Measurements from ENCODE around the gene MGMT.

MGMT gene

DNA sequence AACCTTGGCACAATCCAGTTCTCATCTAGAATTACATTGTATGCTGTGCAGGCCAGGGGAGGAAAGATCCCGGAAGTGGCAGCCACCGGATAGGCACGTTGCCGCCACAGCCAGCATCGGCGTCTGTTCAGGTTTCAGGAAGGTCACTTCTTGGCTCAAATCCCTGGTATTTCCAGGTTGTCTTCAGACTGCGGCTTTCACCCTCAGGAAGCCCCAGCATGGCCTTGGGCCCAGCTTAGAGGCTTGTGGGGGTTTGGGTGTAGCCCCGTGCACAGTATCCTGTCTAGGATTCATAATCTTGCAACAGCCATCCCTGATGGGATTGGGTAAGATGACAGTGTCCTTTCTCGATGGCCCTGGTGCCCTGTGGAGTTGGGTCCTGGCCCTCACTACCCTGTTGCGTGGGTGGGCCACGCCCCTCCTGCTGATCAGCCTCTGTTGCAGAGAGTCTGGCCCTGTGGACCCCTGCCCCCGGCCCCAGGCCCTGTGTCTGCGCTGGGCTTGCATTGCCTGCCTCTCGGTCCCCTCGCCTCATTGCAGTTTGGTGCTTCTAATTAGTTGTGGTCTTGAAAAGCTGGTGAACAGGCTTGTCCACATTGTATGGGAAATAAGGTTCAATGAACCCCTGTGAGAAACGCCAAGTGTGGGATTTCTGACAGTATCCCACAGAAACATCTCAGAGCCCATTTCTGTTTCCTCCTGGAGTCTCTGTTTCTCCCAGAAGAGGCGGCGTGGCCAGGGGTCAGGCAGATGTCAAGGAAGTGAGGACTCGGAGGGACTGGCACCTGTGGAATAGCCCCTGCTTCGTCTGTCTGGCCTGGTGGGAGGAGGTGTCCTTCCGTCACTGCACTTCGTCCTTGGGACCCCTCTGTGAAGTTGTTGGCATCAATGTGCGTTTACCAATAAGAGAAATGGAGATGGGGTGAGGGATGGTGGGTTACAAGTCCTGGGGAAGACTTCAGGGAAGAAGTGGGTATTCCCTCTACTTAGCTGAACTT lies 77.5 kb downstream of the MGMT start:
- no peak for DNase-seq (ENCODE audit: low read depth)

DNA sequence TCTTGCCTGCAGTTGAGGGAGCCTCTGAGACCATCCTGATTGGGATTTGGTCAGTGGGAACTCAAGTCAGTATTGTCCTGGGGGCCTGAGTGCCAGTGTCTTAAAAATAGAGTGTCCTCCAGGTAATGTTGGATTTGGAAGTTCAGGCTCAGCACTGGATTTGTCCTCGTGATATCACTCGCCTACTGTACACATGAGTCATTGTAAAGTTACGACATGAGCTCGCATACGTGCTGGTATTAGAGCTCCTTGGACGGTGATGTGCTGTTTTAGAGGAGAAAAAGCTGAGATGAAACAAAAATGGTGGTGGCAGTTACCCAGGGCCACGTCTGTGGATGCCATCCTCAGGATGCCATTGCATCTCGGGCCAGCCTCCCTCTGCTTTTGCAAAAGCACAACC lies 78.2 kb downstream of the MGMT start:
- no peak for DNase-seq (ENCODE audit: low read depth)

- DNase-seq (ENCODE audit: low read depth): no peak
Observed at GRCh38 chr10:129546106-129546505, 79.1 kb downstream of the MGMT start.

DNA sequence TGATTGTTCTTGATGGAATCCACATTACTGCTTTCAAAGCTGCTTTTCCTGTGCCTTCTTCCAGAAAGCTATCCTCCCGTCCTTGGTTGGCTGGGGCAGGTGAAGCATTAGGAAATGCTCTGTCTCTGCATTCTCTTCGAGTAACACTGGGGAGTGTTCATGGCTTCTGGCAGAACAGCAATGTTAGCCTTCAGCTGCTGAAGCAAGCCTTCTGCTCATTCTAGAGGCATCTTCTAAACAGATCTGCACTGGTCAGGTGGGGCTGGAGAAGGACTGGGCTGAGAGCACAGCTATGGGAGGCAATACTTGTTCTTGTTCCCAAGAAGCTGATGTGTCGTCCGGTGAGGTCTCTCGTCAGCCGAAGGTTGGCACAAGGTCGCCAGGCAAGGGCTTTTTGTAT lies 80.6 kb downstream of the MGMT start:
- no peak for DNase-seq (ENCODE audit: low read depth)

DNA sequence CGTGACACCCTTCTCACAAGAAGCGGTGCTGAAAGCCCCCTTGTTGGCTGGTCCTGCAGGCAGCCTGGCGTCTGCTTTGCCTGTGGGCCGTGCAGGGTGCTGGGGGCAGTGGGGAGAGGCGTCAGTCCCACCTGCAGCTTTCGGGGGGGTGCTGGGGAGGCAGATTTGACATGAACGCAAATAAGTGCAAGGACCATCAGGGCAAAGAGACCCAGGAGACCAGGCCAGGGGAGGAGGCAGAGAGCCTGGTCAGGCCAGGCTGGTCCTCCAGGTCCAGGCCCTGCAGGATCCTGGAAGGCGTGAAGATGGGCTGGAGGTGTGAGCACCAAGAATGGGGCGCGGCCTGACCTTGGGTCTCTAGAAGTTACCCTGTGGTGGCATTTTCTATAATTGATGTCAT lies 81.6 kb downstream of the MGMT start:
- no peak for DNase-seq (ENCODE audit: low read depth)

- no peak for DNase-seq (ENCODE audit: low read depth)
Observed at GRCh38 chr10:129550076-129550475, 83.0 kb downstream of the MGMT start.

DNA sequence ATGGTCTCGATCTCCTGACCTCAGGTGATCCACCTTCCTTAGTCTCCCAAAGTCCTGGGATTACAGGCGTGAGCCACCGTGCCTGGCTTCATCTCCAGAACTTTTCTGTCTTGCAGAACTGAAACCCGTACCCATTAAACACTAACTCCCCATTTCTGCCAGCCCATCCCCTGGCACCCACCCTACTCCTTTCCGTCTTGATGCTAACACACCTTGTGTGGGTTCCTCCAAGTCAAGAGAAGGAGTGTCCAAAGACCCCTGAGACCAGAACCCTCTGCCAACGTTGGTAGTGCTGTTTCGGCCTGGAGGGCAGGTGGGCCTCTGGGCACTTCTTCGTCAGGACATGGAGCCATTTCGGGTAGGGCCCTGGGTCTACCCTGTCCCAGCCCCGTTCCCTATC lies 83.6 kb downstream of the MGMT start:
- no peak for DNase-seq (ENCODE audit: low read depth)

- no peak for DNase-seq (ENCODE audit: low read depth)
Observed at GRCh38 chr10:129552119-129552518, 85.1 kb downstream of the MGMT start.

GRCh38 chr10:129553928-129554327 lies 86.9 kb downstream of the MGMT start:
- no peak for DNase-seq (ENCODE audit: low read depth)

- DNase-seq (ENCODE audit: low read depth): no peak
Observed at GRCh38 chr10:129556316-129556715, 89.3 kb downstream of the MGMT start.

DNA sequence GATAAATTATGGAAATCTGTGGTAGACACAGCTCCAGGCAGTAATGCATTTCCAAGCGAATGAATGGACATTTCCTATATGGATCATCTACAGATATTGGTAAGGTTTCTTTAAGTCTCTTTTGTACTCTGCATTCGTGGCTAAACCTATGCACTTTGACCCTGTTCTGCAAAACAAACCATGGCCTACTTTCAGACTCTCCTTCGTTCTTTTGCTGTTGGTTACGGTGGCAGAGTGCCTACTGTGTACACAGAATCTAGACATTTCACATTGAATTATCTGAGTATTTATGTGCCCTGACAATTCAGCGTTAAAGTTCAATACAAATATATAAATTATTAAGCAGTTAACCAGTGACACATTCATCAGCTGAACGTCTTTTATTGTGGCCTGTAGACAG lies 93.3 kb downstream of the MGMT start:
- DNase-seq (ENCODE audit: low read depth): no peak

- no peak for DNase-seq (ENCODE audit: low read depth)
Observed at GRCh38 chr10:129562487-129562886, 95.4 kb downstream of the MGMT start.

GRCh38 chr10:129564923-129565322 lies 97.9 kb downstream of the MGMT start:
- DNase-seq (ENCODE audit: low read depth): no peak

DNA sequence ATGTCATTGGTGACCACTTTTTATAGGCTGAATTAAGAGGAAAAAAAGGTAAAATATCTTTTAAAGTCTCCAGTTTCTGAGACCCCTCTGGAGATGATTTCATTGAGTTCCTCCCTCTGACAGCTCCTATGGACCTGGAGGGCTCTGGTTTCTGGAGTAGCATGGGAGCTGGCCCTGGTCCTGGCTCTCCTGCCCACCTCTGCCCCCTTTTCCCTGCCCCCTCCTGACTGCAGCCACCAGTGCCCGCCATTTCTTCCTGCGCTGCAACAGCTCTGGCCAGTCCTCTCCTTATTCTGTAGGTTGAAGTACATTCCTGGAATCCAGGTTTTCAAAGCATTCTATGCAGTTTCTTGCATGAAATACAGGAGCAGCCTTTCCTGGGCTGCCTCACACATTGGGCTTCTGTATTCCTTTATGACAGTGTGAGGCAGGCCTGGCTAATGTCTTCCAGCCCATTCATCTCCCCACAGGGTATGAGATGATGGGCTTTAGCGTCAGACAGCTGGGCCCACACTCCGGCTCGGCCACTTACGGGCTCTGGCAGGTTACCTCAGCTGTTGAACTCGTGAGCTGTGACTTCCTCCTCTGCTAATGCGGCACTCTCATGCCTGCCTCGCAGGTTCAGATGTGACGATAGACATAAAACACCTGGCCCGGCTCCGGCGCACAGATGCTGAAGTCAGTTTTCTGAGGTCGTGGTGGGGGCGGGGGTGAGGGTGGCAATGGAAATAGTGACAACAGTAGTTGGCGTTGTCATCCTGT lies 101.7 kb downstream of the MGMT start:
- DNase-seq (ENCODE audit: low read depth): no peak

DNA sequence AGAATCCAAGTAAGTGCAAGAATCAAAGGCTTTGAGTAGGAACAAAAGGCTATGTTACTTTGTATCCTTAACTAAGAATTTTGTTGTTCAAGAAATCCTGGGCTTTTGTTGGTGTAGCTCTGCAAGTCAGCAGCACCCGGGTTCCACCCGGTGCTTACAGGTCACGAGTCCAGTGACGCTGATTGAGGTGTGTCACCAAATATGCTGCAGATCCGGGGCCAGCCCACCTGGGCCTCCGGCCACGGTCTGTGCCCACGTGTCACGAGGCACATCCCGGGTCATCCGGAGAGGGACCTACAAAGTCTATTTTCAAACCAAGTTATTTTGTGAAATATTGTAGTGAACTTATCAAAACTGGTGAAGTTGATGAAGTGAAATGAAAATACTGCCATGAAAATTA lies 103.1 kb downstream of the MGMT start:
- DNase-seq (ENCODE audit: low read depth): no peak

- DNase-seq (ENCODE audit: low read depth): no peak
Observed at GRCh38 chr10:129579228-129579627, 112.2 kb downstream of the MGMT start.

DNA sequence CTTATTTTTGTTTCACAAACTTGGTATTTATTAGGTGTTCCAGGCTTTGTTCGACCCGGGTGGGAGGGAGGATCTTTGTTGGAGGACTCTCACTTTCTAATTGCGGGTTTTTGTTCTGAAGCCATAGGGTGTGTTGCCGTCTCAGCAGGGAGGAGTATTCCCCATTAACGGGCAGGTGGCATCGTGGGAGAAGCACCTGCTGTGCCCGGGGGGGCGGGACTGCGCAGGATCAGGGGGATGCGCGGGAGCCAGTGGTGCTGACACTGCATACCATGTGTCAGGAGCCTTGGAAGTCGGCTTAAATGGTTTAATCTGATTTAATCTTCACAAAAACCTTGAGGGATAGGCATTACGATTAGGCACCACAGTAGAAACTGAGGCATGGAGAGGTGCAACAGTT lies 113.0 kb downstream of the MGMT start:
- DNase-seq (ENCODE audit: low read depth): no peak

GRCh38 chr10:129580901-129581300 lies 113.9 kb downstream of the MGMT start:
- no peak for DNase-seq (ENCODE audit: low read depth)

- DNase-seq (ENCODE audit: low read depth): no peak
Observed at GRCh38 chr10:129581827-129582411, 114.9 kb downstream of the MGMT start.

- no peak for DNase-seq (ENCODE audit: low read depth)
Observed at GRCh38 chr10:129583831-129584230, 116.8 kb downstream of the MGMT start.

DNA sequence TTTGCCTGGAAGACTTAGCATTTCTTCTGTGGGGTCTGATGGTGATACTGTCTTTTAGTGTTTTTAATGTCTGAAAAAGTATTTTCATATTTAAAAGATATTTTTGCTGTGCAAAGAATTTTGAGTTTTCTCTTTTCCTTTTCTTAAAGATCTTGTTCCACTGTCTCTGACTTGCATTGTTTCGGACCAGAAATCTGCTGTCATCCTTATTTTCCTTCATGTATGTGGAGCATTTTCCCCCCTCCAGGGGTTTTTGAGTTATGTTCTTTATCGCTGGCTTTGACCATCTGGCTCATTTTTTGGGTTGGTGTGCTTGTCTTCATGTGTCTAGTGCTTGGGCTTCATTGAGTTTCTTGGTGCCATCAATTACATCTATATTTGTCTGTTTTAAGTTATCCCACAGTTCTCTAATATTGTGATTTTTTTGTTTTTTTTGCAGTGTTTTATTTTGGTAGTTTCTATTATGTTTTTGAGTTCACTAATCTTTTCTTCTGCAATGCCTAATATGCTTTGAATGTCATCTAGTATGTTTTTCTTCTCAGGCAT lies 119.9 kb downstream of the MGMT start:
- no peak for DNase-seq (ENCODE audit: low read depth)

- no peak for DNase-seq (ENCODE audit: low read depth)
Observed at GRCh38 chr10:129589546-129589945, 122.5 kb downstream of the MGMT start.

DNA sequence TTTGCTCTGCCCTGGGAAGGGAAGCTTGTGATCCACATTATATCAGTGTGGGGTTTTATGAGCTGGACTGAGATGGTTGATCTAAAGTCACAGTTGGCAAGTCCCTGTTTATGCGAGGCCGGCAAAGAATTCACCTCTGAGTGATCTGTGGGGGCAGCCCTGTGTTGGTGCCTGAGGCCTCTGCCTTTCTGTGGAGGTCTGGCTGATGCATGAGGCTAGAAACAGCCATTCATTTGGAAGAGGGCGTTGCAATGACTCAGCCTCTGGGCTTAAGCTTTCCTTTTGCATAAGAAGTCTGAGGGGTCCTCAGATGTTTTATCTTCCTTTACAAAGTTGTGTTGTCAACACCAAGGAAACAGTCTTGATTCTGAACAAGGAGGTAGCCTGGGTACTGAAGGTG lies 126.9 kb downstream of the MGMT start:
- no peak for DNase-seq (ENCODE audit: low read depth)
